Amniotic stem cell (primary cell): ENCODE measurements around the gene EGLN1.

Experiments
- DNase-seq: peaks from one replicate; lab custom pipeline; 2025; lab: John Stamatoyannopoulos, UW

The EGLN1 gene

DNA sequence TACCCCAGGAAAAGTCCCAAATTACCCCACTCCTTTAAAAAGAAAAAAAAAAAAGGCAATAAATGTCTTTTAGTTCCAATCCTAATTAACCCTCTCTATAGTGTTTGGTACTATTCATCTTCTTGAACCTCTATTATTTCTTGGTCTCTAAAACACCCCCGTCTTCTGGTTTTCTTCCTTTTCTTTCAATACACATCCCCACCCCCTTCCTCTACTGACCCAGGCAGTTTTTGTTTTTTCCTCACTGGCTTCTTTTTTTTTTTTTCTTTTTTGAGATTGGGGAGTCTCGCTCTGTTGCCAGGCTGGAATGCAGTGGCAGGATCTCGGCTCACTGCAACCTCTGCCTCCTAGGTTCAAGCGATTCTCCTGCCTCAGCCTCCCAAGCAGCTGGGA, 26.1 kb downstream of the EGLN1 start:
- DNase-seq: no peak

- DNase-seq: peak; percentile 82
Measured at GRCh38 chr1:231395076-231395997, 26.8 kb downstream of the EGLN1 start.

- DNase-seq: no peak
Measured at GRCh38 chr1:231393668-231394067, 28.4 kb downstream of the EGLN1 start.

DNA sequence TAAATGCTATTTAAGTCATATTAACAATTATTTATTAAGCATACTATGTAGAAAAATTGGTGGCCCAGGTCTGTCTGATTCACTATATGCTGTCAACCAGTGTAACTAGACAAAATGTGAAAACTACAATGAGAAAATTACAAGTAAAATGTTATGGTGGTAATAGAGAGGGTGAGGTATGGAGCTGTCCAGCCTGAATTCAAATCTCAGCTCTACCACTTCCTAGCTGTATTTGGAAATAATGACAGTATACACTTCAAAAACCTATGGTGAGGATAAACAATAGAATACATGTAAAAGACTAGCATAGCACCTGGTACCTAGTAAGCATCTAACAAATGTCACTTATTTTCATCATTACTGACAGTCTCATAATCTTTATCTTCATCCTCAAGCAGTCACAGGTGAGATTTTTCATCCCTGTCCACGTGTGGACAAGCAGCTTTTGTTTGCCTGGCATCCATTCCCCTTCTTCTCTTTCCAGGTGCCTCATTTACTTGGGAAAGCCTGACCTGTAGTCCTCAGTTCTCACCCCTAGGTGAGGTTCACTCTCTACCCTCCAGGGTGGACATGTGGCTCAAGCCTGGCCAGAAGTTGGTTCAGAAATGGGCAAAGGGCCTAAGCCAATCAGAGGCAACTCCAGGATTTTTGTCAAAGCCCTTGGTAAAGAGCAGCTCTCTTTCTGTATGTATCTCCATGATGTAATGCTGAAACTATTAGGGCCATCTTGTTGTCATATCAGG, 29.5 kb downstream of the EGLN1 start:
- no peak for DNase-seq

- DNase-seq: no peak
Measured at GRCh38 chr1:231390071-231390470, 32.0 kb downstream of the EGLN1 start.

GRCh38 chr1:231387770-231388669, 34.1 kb downstream of the EGLN1 start:
- DNase-seq: no peak

- no peak for DNase-seq
Measured at GRCh38 chr1:231386466-231386865, 35.6 kb downstream of the EGLN1 start.

- DNase-seq: no peak
Measured at GRCh38 chr1:231385416-231385748, 36.7 kb downstream of the EGLN1 start.

- DNase-seq: no peak
Measured at GRCh38 chr1:231384696-231385415, 37.2 kb downstream of the EGLN1 start.

DNA sequence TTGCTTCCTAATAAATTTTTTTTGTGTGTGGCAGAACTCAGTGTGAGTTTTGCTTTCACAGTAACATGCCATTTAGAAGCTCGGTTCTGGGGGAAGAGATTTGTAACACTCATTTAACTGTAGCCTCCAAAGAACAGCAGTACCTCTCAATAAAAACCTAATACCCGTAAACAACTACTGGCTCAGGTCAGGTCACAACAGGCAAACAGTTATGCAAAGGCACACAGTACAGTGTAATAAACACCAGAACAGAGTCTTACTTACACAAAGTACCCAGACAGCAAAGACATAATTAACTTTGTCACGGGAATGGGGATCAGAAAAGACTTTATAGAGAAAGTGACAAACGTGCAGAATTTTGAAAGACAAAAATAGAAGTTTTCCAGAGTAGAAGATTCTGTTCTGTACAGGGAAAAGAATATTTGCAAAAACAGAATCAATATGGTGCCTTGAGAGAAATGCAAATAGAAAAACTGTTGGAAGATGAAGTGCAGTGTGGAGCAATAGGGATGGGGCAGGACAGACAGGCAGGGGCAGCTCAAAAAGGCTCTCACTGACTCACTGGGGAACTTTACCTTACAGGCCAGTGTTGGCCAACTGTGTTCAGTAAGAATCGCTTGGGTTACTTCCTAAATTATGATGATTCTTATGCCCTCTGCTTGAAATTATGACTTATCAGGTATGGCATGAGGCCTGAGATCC, 38.8 kb downstream of the EGLN1 start:
- DNase-seq: no peak

- DNase-seq: no peak
Measured at GRCh38 chr1:231382426-231382825, 39.7 kb downstream of the EGLN1 start.

DNA sequence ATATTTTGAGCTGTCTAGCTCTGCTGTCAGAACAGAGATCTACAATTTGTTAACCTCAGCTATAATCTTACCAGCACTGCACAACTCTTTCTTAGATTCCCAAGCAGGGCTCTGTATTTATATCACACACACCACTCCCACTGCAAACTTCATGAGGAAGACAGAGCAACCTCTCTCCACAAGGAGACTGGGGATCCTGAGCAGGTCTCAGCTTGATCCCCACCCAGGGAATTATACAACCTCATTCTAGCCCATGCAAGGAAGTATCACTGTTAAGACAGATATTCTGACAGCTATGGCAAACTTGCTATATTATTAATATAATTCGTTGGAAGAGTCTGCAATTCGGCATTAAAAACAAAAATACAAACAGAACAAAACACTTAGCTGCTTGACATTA, 40.4 kb downstream of the EGLN1 start:
- no peak for DNase-seq

GRCh38 chr1:231376875-231377549, 45.1 kb downstream of the EGLN1 start:
- DNase-seq: no peak

GRCh38 chr1:231376101-231376500, 46.0 kb downstream of the EGLN1 start:
- no peak for DNase-seq

GRCh38 chr1:231374394-231374793, 47.7 kb downstream of the EGLN1 start:
- DNase-seq: no peak

- DNase-seq: no peak
Measured at GRCh38 chr1:231372501-231372900, 49.6 kb downstream of the EGLN1 start.

DNA sequence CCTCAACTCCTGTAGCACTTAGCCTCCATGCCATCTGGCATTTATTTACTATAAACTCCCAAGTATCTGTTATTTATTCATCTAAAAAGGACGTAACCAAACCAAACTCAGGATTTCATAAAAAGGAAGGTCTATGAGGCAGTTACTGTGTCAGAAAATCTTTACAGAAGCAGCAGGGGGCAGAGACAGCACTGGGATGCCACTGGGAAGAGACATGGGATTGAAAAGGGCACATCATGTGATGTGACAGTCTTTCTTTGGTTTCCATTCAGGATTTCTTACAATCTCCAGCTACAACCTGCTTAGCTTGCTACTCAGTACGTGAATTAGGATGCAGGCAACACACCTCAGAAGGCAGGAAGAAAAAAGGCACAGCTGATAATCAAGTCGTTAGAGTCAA, 52.8 kb downstream of the EGLN1 start:
- no peak for DNase-seq

DNA sequence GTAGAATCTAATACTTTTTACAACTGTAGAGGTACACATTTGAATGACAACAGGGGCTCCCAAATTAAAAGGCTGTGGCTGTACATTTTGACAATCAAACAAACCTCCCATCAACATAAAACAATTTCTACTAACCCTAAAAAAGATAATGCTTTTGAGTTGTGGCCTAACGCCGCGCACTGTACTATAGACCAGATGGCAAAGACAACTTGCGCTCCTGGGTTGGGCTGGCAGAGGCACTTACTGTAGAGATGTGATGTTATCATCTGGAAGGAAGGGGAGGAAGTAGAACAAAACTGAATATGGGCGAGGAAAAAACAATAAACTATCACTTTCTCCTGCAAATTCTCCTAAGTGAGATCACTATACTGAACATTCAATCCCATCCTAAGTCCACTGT, 57.9 kb downstream of the EGLN1 start:
- DNase-seq: no peak

DNA sequence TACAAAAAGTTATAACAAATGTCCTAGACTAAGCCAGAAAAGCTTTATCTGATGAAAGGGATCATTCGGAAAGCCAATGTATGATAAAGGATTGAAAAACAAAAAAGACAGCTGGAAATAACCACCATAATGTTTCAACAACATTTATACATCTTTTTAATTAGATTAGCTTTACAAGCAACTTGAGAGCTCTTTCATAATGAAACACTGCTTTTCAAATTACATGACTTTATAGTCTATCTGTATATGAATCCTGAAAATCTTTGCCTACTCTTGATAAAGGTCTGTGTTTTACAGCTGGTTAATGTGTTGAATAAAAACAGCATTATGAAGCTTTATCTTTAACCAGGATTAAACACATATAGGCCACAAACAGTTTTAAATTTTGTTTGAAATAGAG, 58.5 kb downstream of the EGLN1 start:
- no peak for DNase-seq

DNA sequence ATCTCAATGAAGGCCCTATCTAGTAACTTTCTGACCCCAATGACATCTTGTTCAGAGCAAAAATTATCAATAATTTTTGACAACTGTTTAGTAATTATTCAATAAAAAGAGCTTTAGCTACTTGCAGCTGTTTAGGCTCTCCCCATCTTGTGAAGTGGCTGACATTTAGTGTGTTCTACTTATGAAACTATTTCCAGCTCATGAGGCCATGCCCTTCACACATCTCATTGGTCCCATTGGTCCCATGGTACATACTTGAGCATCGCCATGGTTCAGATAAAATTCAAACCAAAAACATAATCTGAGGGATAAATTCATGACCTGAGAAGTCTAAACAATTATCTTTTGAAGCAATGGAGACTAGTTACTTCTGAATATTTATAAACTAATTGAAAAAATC, 59.8 kb downstream of the EGLN1 start:
- DNase-seq: no peak

GRCh38 chr1:231359113-231359512, 63.0 kb downstream of the EGLN1 start:
- DNase-seq: no peak
